ENCODE measurements around the gene IFI44.

IFI44 gene

GRCh38 chr1:78649628-78650027 is at the start of gene IFI44:
Gene IFI44, plus strand, starts transcription at chr1:78649831. Its CDS starts 365 bp downstream, at chr1:78650196.
- peak; percentile 69 for DNase-seq

- DNase-seq = no peak
These were observed 48.6 kb upstream of the IFI44 start for GRCh38 chr1:78601068-78601467.

GRCh38 chr1:78603206-78603605 is 46.4 kb upstream of the IFI44 start:
- DNase-seq = no peak

- DNase-seq = no peak
These were observed 45.0 kb upstream of the IFI44 start for GRCh38 chr1:78604643-78605042.

- no peak for DNase-seq
These were observed 43.4 kb upstream of the IFI44 start for GRCh38 chr1:78606274-78606673.

- no peak for DNase-seq
These were observed 42.2 kb upstream of the IFI44 start for GRCh38 chr1:78607334-78607927.

- no peak for DNase-seq
These were observed 41.7 kb upstream of the IFI44 start for GRCh38 chr1:78607944-78608343.

GRCh38 chr1:78617615-78618026 is 32.0 kb upstream of the IFI44 start:
- peak; percentile 67 for DNase-seq

- DNase-seq = no peak
These were observed 30.6 kb upstream of the IFI44 start for GRCh38 chr1:78619032-78619431.

GRCh38 chr1:78619446-78619802 is 30.2 kb upstream of the IFI44 start:
- DNase-seq = no peak

GRCh38 chr1:78619803-78620579 is 29.6 kb upstream of the IFI44 start, which contains the start of gene IFI44L:
Gene IFI44L, plus strand, starts transcription at chr1:78620448. Its CDS starts 7,468 bp downstream, at chr1:78627916.
- no peak for DNase-seq

GRCh38 chr1:78620666-78621065 is 29.0 kb upstream of the IFI44 start:
- no peak for DNase-seq

- DNase-seq = no peak
These were observed 27.1 kb upstream of the IFI44 start for GRCh38 chr1:78622548-78622947.

- no peak for DNase-seq
These were observed 25.6 kb upstream of the IFI44 start for GRCh38 chr1:78624035-78624434.

- DNase-seq = no peak
These were observed 22.3 kb upstream of the IFI44 start for GRCh38 chr1:78627321-78627720.

GRCh38 chr1:78630600-78630999 is 19.0 kb upstream of the IFI44 start:
- DNase-seq = no peak

GRCh38 chr1:78633209-78633608 is 16.4 kb upstream of the IFI44 start:
- no peak for DNase-seq

GRCh38 chr1:78640462-78640861 is 9.2 kb upstream of the IFI44 start:
- no peak for DNase-seq

- no peak for DNase-seq
These were observed 8.1 kb upstream of the IFI44 start for GRCh38 chr1:78641558-78641957.

- DNase-seq = no peak
These were observed 3.9 kb upstream of the IFI44 start for GRCh38 chr1:78645723-78646122.

- no peak for DNase-seq
These were observed 2.4 kb upstream of the IFI44 start for GRCh38 chr1:78647238-78647637.

GRCh38 chr1:78650114-78650660 is 556 bp downstream of the IFI44 start:
- no peak for DNase-seq

GRCh38 chr1:78651241-78651640 is 1.6 kb downstream of the IFI44 start:
- DNase-seq = no peak

GRCh38 chr1:78652019-78652560 is 2.5 kb downstream of the IFI44 start:
- no peak for DNase-seq
